AG04450 (cell line): ENCODE data around the gene HTR5A. TPM values are rescaled to one million over a fixed set of nuclear protein-coding genes. Genes with fewer than 3 reads are reported as not detected.

Experiments
- CTCF ChIA-PET: fragments of 300-600, 350-600 bp; formaldehyde crosslinking; extraction: SDS; loops from one replicate; lab custom pipeline; 2022; ENCODE audit warnings: antibody characterized with exemption, inconsistent platforms; lab: Charles Lee
- POLR2A ChIA-PET: fragments of 350-600 bp; formaldehyde crosslinking; extraction: SDS; loops from one replicate; lab custom pipeline; 2021; ENCODE audit warnings: antibody characterized with exemption, inconsistent platforms; lab: Yijun Ruan, JAX
- DNase-seq: peaks from one replicate; pipeline ENCODE4 v3.0.0-alpha.2; 2011; ENCODE audit warnings: low read depth, low spot score
- H3K27ac ChIP-seq: one replicate; pipeline ENCODE4 v1.5.1; 2012; ENCODE audit warnings: low read depth, low read length, control low read depth
- H3K27me3 ChIP-seq: one replicate; pipeline ENCODE4 v1.6.0; 2012; ENCODE audit warnings: low read length; ENCODE audit not compliant: control insufficient read depth, insufficient read depth
- H3K4me3 ChIP-seq: 2 replicates; pipeline ENCODE4 v1.5.1; 2011; ENCODE audit warnings: mild to moderate bottlenecking, low read depth, low read length, control low read depth
- H3K9me3 ChIP-seq: 2 replicates; pipeline ENCODE4 v1.5.1; 2012; ENCODE audit warnings: low read length; ENCODE audit not compliant: control insufficient read depth, insufficient read depth
- CTCF ChIP-seq: IDR thresholded peaks from 2 replicates; pipeline ENCODE4 v1.5.1; 2011; ENCODE audit warnings: low read depth, low read length, control low read depth, inconsistent platforms
- polyA plus RNA-seq: library from polyadenylated mRNA; depleted of rRNA; stranded (reverse); fragments of >200 nt; gene quantifications from 2 replicates; pipeline ENCODE4 v1.2.3, GENCODE V29; 2011; rRNA removed
- small RNA-seq: library from RNA; depleted of rRNA; stranded (forward); fragments of <200 nt; gene quantifications from one replicate; pipeline ENCODE3, GENCODE V24; 2012; ENCODE audit warnings: low read depth; ENCODE audit not compliant: insufficient read length

Gene HTR5A
- polyA plus RNA-seq, 1 experiment, result not detected

GRCh38 chr7:155130493-155130892 lies 60.4 kb downstream of the HTR5A start:
- POLR2A ChIA-PET, result no interaction called here
- H3K9me3 ChIP-seq, result peaks cover 16% of the 10 kb centered on the region; the same call in 1 of the 2 replicates
- H3K27ac ChIP-seq, result no peak overlapping the region
- no peak overlapping the region for H3K4me3 ChIP-seq
- no peak for TF ChIP-seq CTCF
- CTCF ChIA-PET, result no interaction called here
- no peaks in the 10 kb centered on the region for H3K27me3 ChIP-seq
- no peak for DNase-seq

GRCh38 chr7:155131090-155131489 lies 61.0 kb downstream of the HTR5A start:
- no peaks in the 10 kb centered on the region for H3K27me3 ChIP-seq
- TF ChIP-seq CTCF, result no peak
- ChIA-PET POLR2A (no interaction called here), CTCF (no interaction called here)
- H3K4me3 ChIP-seq, result no peak overlapping the region
- H3K27ac ChIP-seq, result no peak overlapping the region
- no peak for DNase-seq
- H3K9me3 ChIP-seq, result peaks cover 16% of the 10 kb centered on the region; the same call in 1 of the 2 replicates

GRCh38 chr7:155132431-155132830 lies 62.3 kb downstream of the HTR5A start:
- Histone ChIP-seq H3K27me3 (no peaks in the 10 kb centered on the region), H3K4me3 (no peak overlapping the region), H3K9me3 (peaks cover 16% of the 10 kb centered on the region; the same call in 1 of the 2 replicates), H3K27ac (no peak overlapping the region)
- POLR2A ChIA-PET, result no interaction called here
- CTCF ChIA-PET, result no interaction called here
- TF ChIP-seq CTCF, result no peak
- DNase-seq, result no peak

- TF ChIP-seq CTCF, result no peak
- ChIA-PET CTCF (no interaction called here), POLR2A (no interaction called here)
- Histone ChIP-seq H3K4me3 (no peak overlapping the region), H3K27me3 (no peaks in the 10 kb centered on the region), H3K9me3 (no peaks in the 10 kb centered on the region; the same call in 1 of the 2 replicates), H3K27ac (no peak overlapping the region)
- DNase-seq, result no peak
Measured at GRCh38 chr7:155136619-155137243, 66.6 kb downstream of the HTR5A start.

Small RNAs within 50 kb of the gene (small RNA-seq; reads per million reads assigned to genes)
- not detected for gene AC092628.1

Other genes with a start within 250 kb of the HTR5A start
- gene PAXIP1, start 67.2 kb upstream of the HTR5A start, polyA plus RNA-seq, result 6.2 and 6.3 TPM in 2 replicates
- gene INSIG1, start 227.6 kb downstream of the HTR5A start, polyA plus RNA-seq, result 26.5 and 29.4 TPM in 2 replicates